ENCODE measurements around the gene ACVRL1. TPM values are rescaled to one million over a fixed set of nuclear protein-coding genes. Genes with fewer than 3 reads are reported as not detected.
A peak's percentile ranks its signal among the peaks of the same experiment; 100 is the strongest.

The ACVRL1 gene
- total RNA-seq, 4 donors from 2014 or later, result 77.4 to 133 (median 118) TPM

- Histone ChIP-seq H3K27ac (peak overlapping the region in 1 of 4 donors; percentile 14), H3K27me3 (peaks cover 14% of the 10 kb centered on the region), H3K9me3 (no peaks in the 10 kb centered on the region), H3K4me3 (no peak overlapping the region), H3K4me1 (peaks cover 0 to 22% (median 7%) of the 10 kb centered on the region in 3 donors), H3K36me3 (no peaks in the 10 kb centered on the region)
- no peak for TF ChIP-seq POLR2AphosphoS5 (IDR thresholded peaks at IDR 0.05)
- peak in 3 of 4 experiments; percentile 7 to 34 (median 27) for TF ChIP-seq CTCF (IDR thresholded peaks at IDR 0.05)
- no peak for TF ChIP-seq POLR2A (IDR thresholded peaks at IDR 0.05)
- TF ChIP-seq EP300 (IDR thresholded peaks at IDR 0.05), result no peak
- no peak for ATAC-seq
- WGBS, 2 donors (ENCODE audit: low coverage in 1 of 2), result 95% methylated on average over 2 of the region's 2 CpGs
These were observed 19.4 kb downstream of the ACVRL1 start for GRCh38 chr12:51926718-51927117.

- no peak for ATAC-seq
- Histone ChIP-seq H3K9me3 (no peaks in the 10 kb centered on the region), H3K4me1 (no peaks in the 10 kb centered on the region), H3K27ac (no peak overlapping the region), H3K27me3 (no peaks in the 10 kb centered on the region), H3K4me3 (no peak overlapping the region), H3K36me3 (no peaks in the 10 kb centered on the region)
- WGBS, 2 donors (ENCODE audit: low coverage in 1 of 2), result 78 to 84% methylated on average over 5 of the region's 5 CpGs
- no peak for TF ChIP-seq POLR2AphosphoS5 (IDR thresholded peaks at IDR 0.05)
- no peak for TF ChIP-seq CTCF (IDR thresholded peaks at IDR 0.05)
- no peak for TF ChIP-seq POLR2A (IDR thresholded peaks at IDR 0.05)
- no peak for TF ChIP-seq EP300 (IDR thresholded peaks at IDR 0.05)
These were observed 25.1 kb downstream of the ACVRL1 start for GRCh38 chr12:51932218-51933076.

- 92% methylated on average over 2 to 4 of the region's 4 CpGs for WGBS, 2 donors (ENCODE audit: low coverage in 1 of 2)
- Histone ChIP-seq H3K27ac (no peak overlapping the region), H3K27me3 (peaks cover 5% of the 10 kb centered on the region), H3K9me3 (no peaks in the 10 kb centered on the region), H3K36me3 (no peaks in the 10 kb centered on the region), H3K4me1 (no peaks in the 10 kb centered on the region), H3K4me3 (no peak overlapping the region)
- TF ChIP-seq CTCF (IDR thresholded peaks at IDR 0.05) (no peak), POLR2A (IDR thresholded peaks at IDR 0.05) (no peak), EP300 (IDR thresholded peaks at IDR 0.05) (no peak), POLR2AphosphoS5 (IDR thresholded peaks at IDR 0.05) (no peak)
- ATAC-seq, result no peak
These were observed 26.8 kb downstream of the ACVRL1 start for GRCh38 chr12:51934080-51934479.

- Histone ChIP-seq H3K36me3 (no peaks in the 10 kb centered on the region), H3K4me1 (peaks cover 0 to 10% (median 0%) of the 10 kb centered on the region in 3 donors)
These were observed 30.6 kb downstream of the ACVRL1 start for GRCh38 chr12:51937926-51938325.

More at GRCh38 chr12:51937926-51938325, 30.6 kb downstream of the ACVRL1 start:
- WGBS, 2 donors (ENCODE audit: low coverage in 1 of 2), result 40% methylated on average over 1 of the region's 2 CpGs; no CpG with 5 or more reads in 1 of the 2 donors
- Histone ChIP-seq H3K27ac (no peak overlapping the region), H3K27me3 (peaks cover 10% of the 10 kb centered on the region), H3K9me3 (no peaks in the 10 kb centered on the region), H3K4me3 (no peak overlapping the region)
- TF ChIP-seq CTCF (IDR thresholded peaks at IDR 0.05), result no peak
- TF ChIP-seq EP300 (IDR thresholded peaks at IDR 0.05), result no peak
- TF ChIP-seq POLR2AphosphoS5 (IDR thresholded peaks at IDR 0.05), result no peak
- TF ChIP-seq POLR2A (IDR thresholded peaks at IDR 0.05), result no peak
- ATAC-seq, result no peak
